ENCODE measurements around the gene MCM3AP.

DNA sequence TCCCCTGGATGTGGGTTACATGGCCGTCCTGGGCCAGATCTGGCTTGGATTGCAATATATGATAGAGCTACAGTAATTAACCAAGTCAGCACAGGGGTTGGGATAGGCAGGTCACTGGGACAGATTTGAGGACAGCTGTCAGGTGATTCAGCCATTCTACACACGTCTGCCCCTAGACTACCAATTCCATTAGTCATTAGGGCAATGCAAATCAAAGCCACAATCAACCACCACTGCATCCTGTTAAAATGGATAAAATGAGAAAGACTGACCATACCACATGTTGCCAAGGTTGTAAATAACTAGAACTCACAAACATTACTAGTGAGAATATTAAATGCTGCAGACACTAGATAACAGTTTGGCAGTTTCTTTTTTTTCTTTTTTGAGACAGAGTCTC, 22.2 kb upstream of the MCM3AP start:
- TF ChIP-seq, protein P1, sequence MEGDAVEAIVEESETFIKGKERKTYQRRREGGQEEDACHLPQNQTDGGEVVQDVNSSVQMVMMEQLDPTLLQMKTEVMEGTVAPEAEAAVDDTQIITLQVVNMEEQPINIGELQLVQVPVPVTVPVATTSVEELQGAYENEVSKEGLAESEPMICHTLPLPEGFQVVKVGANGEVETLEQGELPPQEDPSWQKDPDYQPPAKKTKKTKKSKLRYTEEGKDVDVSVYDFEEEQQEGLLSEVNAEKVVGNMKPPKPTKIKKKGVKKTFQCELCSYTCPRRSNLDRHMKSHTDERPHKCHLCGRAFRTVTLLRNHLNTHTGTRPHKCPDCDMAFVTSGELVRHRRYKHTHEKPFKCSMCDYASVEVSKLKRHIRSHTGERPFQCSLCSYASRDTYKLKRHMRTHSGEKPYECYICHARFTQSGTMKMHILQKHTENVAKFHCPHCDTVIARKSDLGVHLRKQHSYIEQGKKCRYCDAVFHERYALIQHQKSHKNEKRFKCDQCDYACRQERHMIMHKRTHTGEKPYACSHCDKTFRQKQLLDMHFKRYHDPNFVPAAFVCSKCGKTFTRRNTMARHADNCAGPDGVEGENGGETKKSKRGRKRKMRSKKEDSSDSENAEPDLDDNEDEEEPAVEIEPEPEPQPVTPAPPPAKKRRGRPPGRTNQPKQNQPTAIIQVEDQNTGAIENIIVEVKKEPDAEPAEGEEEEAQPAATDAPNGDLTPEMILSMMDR (conservative IDR thresholded peaks at IDR 0.05), result no peak
- no peak for TF ChIP-seq EZH2 (IDR thresholded peaks at IDR 0.05; ENCODE audit: low read depth)
